Neural crest cell (in vitro differentiated cells): ENCODE measurements around the gene PGP. TPM values are rescaled to one million over a fixed set of nuclear protein-coding genes. Genes with fewer than 3 reads are reported as not detected.
A peak's percentile ranks its signal among the peaks of the same experiment; 100 is the strongest.

Experiments
- DNase-seq: peaks from one replicate; pipeline ENCODE4 v3.0.0; 2021; ENCODE audit warnings: low read depth, mixed read lengths, low spot score
- H3K27ac Mint-ChIP-seq: one replicate; pipeline ENCODE4 v1.8.0; 2021; ENCODE audit warnings: mild to moderate bottlenecking, mixed read lengths; ENCODE audit not compliant: unreplicated experiment
- H3K27me3 Mint-ChIP-seq: 2 replicates; pipeline ENCODE4 v1.8.0; 2021; ENCODE audit warnings: low read depth, mild to moderate bottlenecking, mixed read lengths
- H3K36me3 Mint-ChIP-seq: 2 replicates; pipeline ENCODE4 v1.8.0; 2021; ENCODE audit warnings: low read depth, mild to moderate bottlenecking, mixed read lengths
- H3K4me1 Mint-ChIP-seq: 2 replicates; pipeline ENCODE4 v1.8.0; 2021; ENCODE audit warnings: mixed read lengths
- H3K4me3 Mint-ChIP-seq: one replicate; pipeline ENCODE4 v1.8.0; 2021; ENCODE audit warnings: mild to moderate bottlenecking, mixed read lengths
- H3K9me3 Mint-ChIP-seq: 2 replicates; pipeline ENCODE4 v1.8.0; 2021; ENCODE audit warnings: mixed read lengths
- total RNA-seq: library from RNA; stranded (reverse); gene quantifications from 2 replicates; pipeline ENCODE4 v1.2.1, GENCODE V29; 2021
- TF ChIP-seq, protein P1 (sequence below): fragments of 200-600 bp; sonication (generic); conservative IDR thresholded peaks from 2 replicates; pipeline ENCODE4 v1.5.0; 2021; ENCODE audit warnings: antibody characterized with exemption, mild to moderate bottlenecking

PGP gene
- total RNA-seq, 1 donor from 2014 or later, result 50.2 TPM

DNA sequence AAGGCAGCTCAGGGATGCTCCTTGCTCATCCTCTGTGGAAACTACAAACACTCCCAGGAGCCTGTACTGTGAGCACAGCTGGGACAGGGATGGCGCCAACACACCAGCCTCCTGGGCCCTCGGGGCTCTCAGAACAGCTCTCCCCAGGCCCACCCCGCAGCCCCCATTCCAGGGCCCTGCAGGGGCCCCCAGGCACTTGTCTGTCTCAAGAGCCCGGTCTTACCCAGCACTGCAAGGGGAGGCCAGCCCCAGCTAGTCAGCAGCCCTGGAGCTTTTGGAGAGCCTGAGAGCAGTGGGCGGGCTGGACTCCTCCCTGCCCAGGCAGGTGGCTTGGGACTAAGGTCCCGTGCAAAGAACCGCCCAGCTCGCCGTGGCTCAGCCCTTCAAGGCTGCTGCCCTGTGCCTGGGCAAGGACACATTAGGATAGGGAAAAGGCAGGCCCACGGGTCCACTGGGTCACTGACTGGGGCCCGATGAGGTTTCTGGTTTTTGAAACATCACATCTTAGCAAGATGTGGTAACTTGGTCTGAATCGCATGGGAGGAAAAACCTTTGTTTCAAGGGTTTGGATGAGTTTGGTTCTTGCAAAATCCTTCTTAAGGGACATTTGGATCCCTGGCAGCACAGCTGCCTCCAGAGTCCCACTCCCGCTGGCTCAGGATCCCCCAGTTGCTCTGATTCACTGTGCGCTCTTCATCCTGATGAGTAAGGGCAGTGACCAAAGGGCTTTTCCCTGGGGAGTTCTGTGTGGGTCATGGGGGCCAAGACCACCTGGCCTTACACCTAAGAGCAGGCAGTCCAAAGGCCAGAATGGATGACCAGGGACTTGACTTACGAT, 24.4 kb upstream of the PGP start:
- Mint-ChIP-seq H3K4me3 (peak overlapping the region; percentile 64), H3K4me1 (no peaks in the 10 kb centered on the region), H3K36me3 (peaks cover 5% of the 10 kb centered on the region), H3K9me3 (no peaks in the 10 kb centered on the region), H3K27me3 (peaks cover 40% of the 10 kb centered on the region), H3K27ac (no peak overlapping the region)
- TF ChIP-seq, protein P1, sequence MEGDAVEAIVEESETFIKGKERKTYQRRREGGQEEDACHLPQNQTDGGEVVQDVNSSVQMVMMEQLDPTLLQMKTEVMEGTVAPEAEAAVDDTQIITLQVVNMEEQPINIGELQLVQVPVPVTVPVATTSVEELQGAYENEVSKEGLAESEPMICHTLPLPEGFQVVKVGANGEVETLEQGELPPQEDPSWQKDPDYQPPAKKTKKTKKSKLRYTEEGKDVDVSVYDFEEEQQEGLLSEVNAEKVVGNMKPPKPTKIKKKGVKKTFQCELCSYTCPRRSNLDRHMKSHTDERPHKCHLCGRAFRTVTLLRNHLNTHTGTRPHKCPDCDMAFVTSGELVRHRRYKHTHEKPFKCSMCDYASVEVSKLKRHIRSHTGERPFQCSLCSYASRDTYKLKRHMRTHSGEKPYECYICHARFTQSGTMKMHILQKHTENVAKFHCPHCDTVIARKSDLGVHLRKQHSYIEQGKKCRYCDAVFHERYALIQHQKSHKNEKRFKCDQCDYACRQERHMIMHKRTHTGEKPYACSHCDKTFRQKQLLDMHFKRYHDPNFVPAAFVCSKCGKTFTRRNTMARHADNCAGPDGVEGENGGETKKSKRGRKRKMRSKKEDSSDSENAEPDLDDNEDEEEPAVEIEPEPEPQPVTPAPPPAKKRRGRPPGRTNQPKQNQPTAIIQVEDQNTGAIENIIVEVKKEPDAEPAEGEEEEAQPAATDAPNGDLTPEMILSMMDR, result no peak
- no peak for DNase-seq

DNA sequence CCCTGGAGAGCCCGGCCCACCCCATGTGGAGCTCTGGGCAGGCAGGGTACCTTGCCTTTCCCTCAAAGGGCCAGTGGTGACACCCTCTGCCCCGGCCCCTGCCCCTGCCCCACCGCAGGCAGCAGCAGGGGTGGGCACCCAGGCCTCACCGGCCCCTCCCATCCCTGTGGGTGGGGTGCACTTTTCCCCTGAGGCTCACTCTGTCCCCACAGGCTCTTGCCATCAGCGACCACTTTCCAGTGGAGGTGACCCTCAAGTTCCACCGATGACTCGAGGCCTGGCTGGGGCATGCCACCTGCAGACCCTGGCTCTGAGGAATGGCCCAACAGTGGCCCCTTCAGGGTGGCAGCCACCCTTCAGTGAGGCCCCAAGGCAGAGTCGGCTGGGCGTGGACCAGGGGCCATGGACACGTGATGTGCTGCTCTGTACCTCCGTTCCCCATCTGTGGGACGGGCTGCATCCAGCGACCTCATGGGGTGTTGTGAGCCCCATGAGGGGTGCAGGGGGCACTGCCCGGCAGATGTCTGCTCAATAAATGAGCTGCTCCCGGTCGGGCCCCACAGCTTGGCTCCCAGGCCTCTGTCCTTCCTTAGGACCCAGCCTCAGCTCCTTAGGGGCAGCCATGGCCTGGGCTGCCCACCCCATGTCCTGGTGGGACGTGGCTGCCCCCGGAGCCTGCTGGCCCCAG, 23.7 kb upstream of the PGP start:
- Mint-ChIP-seq H3K36me3 (peaks cover 5% of the 10 kb centered on the region), H3K9me3 (no peaks in the 10 kb centered on the region), H3K4me3 (no peak overlapping the region), H3K27ac (no peak overlapping the region), H3K27me3 (peaks cover 40% of the 10 kb centered on the region), H3K4me1 (no peaks in the 10 kb centered on the region)
- DNase-seq, result no peak
- TF ChIP-seq, protein P1, result no peak

DNA sequence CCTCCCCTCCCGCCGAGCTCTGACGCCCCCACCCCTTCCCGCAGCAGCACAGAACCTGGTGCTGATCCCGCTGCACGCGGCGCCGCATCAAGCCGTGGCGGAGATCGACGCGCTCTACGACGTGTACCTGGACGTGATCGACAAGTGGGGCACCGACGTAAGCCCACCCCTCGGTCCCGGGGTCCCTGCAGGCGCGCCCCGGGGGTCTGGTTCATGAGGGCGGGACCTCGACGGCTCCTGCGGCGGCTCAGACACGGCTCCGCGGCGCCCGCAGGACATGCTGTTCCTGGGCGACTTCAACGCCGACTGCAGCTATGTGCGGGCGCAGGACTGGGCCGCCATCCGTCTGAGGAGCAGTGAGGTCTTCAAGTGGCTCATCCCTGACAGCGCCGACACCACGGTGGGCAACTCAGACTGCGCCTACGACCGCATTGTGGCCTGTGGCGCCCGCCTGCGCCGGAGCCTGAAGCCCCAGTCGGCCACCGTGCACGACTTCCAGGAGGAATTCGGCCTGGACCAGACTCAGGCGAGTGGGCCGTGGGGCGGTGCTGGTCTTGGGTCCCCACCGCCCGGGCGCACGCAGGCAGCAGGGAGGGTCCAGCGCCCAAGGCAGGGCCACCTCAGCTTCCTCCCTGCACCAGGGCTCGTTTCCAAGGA, 23.0 kb upstream of the PGP start:
- Mint-ChIP-seq H3K4me3 (peak overlapping the region; percentile 54), H3K36me3 (peaks cover 5% of the 10 kb centered on the region), H3K27me3 (peaks cover 40% of the 10 kb centered on the region), H3K9me3 (no peaks in the 10 kb centered on the region), H3K4me1 (no peaks in the 10 kb centered on the region), H3K27ac (no peak overlapping the region)
- TF ChIP-seq, protein P1, result no peak
- no peak for DNase-seq

DNA sequence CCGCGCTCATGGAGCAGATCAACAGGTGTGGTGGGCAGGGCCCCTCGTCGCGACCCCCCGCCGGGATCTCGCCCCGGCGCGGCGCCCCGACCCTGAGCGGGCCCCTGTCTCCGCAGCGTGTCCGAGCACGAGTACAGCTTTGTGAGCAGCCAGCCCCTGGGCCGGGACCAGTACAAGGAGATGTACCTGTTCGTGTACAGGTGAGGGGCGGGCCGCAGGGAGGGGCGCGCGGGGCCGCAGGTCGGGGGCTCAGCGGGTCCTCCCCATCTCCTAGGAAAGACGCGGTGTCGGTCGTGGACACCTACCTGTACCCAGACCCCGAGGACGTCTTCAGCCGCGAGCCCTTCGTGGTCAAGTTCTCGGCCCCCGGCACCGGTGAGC, 22.5 kb upstream of the PGP start:
- H3K9me3 Mint-ChIP-seq, result no peaks in the 10 kb centered on the region
- H3K4me3 Mint-ChIP-seq, result no peak overlapping the region

More for the DNA sequence above, 22.5 kb upstream of the PGP start:
- no peak for DNase-seq
- Mint-ChIP-seq H3K36me3 (peaks cover 2% of the 10 kb centered on the region), H3K4me1 (no peaks in the 10 kb centered on the region), H3K27ac (no peak overlapping the region), H3K27me3 (peaks cover 37% of the 10 kb centered on the region)
- TF ChIP-seq, protein P1, result no peak
